ENCODE results near the gene TLE4. TPM values are rescaled to one million over a fixed set of nuclear protein-coding genes. Genes with fewer than 3 reads are reported as not detected.

The TLE4 gene
- polyA plus RNA-seq, 1 of the 3 experiments (the other 2 are of a cell fraction): 40.4 TPM

DNA sequence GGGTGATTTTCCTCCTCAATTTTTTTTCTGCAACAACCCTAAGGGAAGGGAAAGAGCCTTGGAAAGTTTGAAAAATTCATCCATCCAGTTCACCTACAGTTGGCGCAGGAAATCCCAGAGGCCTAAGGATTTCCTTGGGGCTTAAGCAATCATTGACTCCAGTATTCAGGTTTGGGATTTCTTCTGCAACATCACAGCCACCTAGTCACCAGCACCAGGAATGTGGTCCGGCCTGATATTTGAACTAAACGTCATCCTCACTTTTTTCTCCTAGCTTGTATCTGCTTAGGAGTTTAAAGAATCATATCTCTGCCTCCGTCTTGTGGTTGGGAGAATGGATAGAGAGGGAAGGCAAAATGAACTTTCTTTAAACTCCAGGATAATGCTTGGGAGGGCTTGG, 20.2 kb upstream of the TLE4 start:
- Histone ChIP-seq H3K4me3 (ENCODE audit: low read depth in 2 of 2, low read length in 1 of 2) (no peak overlapping the region), H3K9me3 (no peaks in the 10 kb centered on the region), H3K27me3 (ENCODE audit: insufficient read depth) (no peaks in the 10 kb centered on the region), H4K20me1 (ENCODE audit: insufficient read depth) (no peaks in the 10 kb centered on the region), H3K9ac (no peak overlapping the region), H3K4me2 (no peak overlapping the region), H3K9me2 (no peaks in the 10 kb centered on the region), H3K36me3 (replicated peaks in 1 of 2; ENCODE audit: control insufficient read depth in 1 of 2, insufficient read depth in 2 of 2, low read length in 1 of 2) (no peaks in the 10 kb centered on the region), H3F3A (replicated peaks; ENCODE audit: insufficient read depth) (no peaks in the 10 kb centered on the region), H2AFZ (ENCODE audit: low read depth) (no peak overlapping the region), H3K79me2 (ENCODE audit: insufficient read depth) (no peaks in the 10 kb centered on the region), H3K27ac (ENCODE audit: low read depth in 2 of 2, low read length in 1 of 2) (no peak overlapping the region), H3K4me1 (ENCODE audit: control insufficient read depth in 1 of 2, insufficient read depth in 2 of 2, low read depth in 1 of 2, low read length in 1 of 2) (no peaks in the 10 kb centered on the region)
- 59% methylated on average over 4 of the region's 4 CpGs for WGBS (ENCODE audit: low lambda C conversion rate)
- TF ChIP-seq TAF1 (IDR thresholded peaks at IDR 0.05; ENCODE audit: borderline replicate concordance, low read depth, low read length): no peak
- TF ChIP-seq SMC3 (IDR thresholded peaks at IDR 0.05; ENCODE audit: low read depth, low read length): no peak
- CTCF ChIA-PET: interaction anchor here (1.3 kb wide), 1 partner anchor 15 kb away, joined by 6 read pairs; no protein-coding TSS in a partner anchor
- DNase-seq: no peak
- POLR2A ChIA-PET: no interaction called here

DNA sequence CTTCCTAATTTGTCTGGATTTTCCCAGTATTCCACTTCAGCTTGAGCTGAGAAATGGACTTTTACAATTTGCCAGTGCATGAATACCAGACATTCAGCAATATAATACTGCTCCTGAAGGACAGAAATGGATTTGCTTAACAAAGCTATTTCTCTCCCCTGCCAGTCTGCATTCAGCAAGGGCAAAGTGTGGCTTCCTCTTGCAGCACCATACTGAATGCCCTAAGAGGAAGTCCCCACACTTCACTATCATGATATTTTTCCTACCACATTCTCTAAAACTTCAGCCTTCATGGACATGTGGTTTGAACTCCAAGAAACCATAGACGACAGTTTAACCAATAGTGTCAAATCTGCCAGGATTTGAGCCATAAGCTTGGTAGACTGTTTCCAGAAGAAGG, 19.8 kb upstream of the TLE4 start:
- 40% methylated on average over 1 of the region's 1 CpG for WGBS (ENCODE audit: low lambda C conversion rate)
- Histone ChIP-seq H3K4me1 (ENCODE audit: control insufficient read depth in 1 of 2, insufficient read depth in 2 of 2, low read depth in 1 of 2, low read length in 1 of 2) (no peaks in the 10 kb centered on the region), H3K79me2 (ENCODE audit: insufficient read depth) (no peaks in the 10 kb centered on the region), H3F3A (replicated peaks; ENCODE audit: insufficient read depth) (no peaks in the 10 kb centered on the region), H3K9ac (no peak overlapping the region), H3K27ac (ENCODE audit: low read depth in 2 of 2, low read length in 1 of 2) (no peak overlapping the region), H3K4me3 (ENCODE audit: low read depth in 2 of 2, low read length in 1 of 2) (no peak overlapping the region), H4K20me1 (ENCODE audit: insufficient read depth) (no peaks in the 10 kb centered on the region), H2AFZ (ENCODE audit: low read depth) (no peak overlapping the region), H3K9me2 (no peaks in the 10 kb centered on the region), H3K27me3 (ENCODE audit: insufficient read depth) (no peaks in the 10 kb centered on the region), H3K9me3 (no peaks in the 10 kb centered on the region), H3K4me2 (no peak overlapping the region), H3K36me3 (replicated peaks in 1 of 2; ENCODE audit: control insufficient read depth in 1 of 2, insufficient read depth in 2 of 2, low read length in 1 of 2) (no peaks in the 10 kb centered on the region)
- ChIA-PET CTCF (interaction anchor here (1.3 kb wide), 1 partner anchor 15 kb away, joined by 6 read pairs; no protein-coding TSS in a partner anchor), POLR2A (no interaction called here)
- TF ChIP-seq NFIC (IDR thresholded peaks at IDR 0.05; ENCODE audit: borderline replicate concordance): no peak
- no peak for TF ChIP-seq FOXJ3 (CRISPR knock-in tag; IDR thresholded peaks at IDR 0.05)
- no peak for TF ChIP-seq TAF1 (IDR thresholded peaks at IDR 0.05; ENCODE audit: borderline replicate concordance, low read depth, low read length)
- TF ChIP-seq CHD2 (IDR thresholded peaks at IDR 0.05; ENCODE audit: low read length, partially characterized antibody): no peak
- TF ChIP-seq RFX5 (IDR thresholded peaks at IDR 0.05; ENCODE audit: low read length): no peak
- DNase-seq: no peak

DNA sequence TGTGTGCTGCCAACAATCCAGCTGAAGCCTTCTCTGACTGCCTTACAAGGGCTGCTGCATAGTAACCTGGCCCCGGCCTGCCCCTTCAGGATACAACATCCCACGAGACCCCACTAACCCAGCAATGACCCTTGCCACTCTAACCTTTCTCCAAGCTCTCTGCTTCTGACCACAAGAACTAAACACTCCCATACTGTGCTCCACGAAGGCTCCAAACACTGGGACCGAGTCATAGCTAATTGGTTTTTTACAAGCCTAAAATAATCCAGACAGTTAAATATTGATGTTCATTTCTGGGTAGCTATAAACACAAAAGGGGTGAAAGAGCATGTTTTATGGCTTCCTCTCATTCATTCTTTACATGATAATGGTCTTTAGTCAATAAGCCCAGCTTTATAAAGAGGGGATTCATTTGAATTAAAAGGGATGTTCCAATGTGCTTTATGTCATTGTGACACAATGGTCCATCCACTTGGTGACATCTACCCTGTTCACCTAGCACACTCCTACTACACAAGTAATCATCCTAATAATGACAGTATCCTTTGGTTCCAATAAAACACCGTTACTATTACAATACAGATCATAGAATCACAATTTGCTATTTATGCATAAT, 16.2 kb upstream of the TLE4 start:
- 51% methylated on average over 5 of the region's 5 CpGs for WGBS (ENCODE audit: low lambda C conversion rate)
- Histone ChIP-seq H3K27me3 (ENCODE audit: insufficient read depth) (no peaks in the 10 kb centered on the region), H3K9me3 (no peaks in the 10 kb centered on the region), H3K36me3 (replicated peaks in 1 of 2; ENCODE audit: control insufficient read depth in 1 of 2, insufficient read depth in 2 of 2, low read length in 1 of 2) (no peaks in the 10 kb centered on the region), H3K9ac (no peak overlapping the region), H4K20me1 (ENCODE audit: insufficient read depth) (no peaks in the 10 kb centered on the region), H3K4me1 (ENCODE audit: control insufficient read depth in 1 of 2, insufficient read depth in 2 of 2, low read depth in 1 of 2, low read length in 1 of 2) (peaks cover 2 to 8% of the 10 kb centered on the region in 2 experiments; a peak in 2 of 4 replicates), H3K79me2 (ENCODE audit: insufficient read depth) (no peaks in the 10 kb centered on the region), H3K4me2 (no peak overlapping the region), H3K9me2 (no peaks in the 10 kb centered on the region), H3K4me3 (ENCODE audit: low read depth in 2 of 2, low read length in 1 of 2) (no peak overlapping the region), H3K27ac (ENCODE audit: low read depth in 2 of 2, low read length in 1 of 2) (no peak overlapping the region), H3F3A (replicated peaks; ENCODE audit: insufficient read depth) (no peaks in the 10 kb centered on the region), H2AFZ (ENCODE audit: low read depth) (no peak overlapping the region)
- CTCF ChIA-PET: interaction anchor here (1.4 kb wide), 1 partner anchor 13 kb away, joined by 4 read pairs; no protein-coding TSS in a partner anchor
- DNase-seq: no peak
- POLR2A ChIA-PET: no interaction called here
- TF ChIP-seq GATA2 (CRISPR knock-in tag; IDR thresholded peaks at IDR 0.05): no peak
- TF ChIP-seq TAF1 (IDR thresholded peaks at IDR 0.05; ENCODE audit: borderline replicate concordance, low read depth, low read length): no peak
- TF ChIP-seq FOXJ3 (CRISPR knock-in tag; IDR thresholded peaks at IDR 0.05): no peak
- TF ChIP-seq MEF2A (IDR thresholded peaks at IDR 0.05; ENCODE audit: borderline replicate concordance, low read depth): no peak
- TF ChIP-seq TCF12 (IDR thresholded peaks at IDR 0.05): no peak
- TF ChIP-seq, protein P1, sequence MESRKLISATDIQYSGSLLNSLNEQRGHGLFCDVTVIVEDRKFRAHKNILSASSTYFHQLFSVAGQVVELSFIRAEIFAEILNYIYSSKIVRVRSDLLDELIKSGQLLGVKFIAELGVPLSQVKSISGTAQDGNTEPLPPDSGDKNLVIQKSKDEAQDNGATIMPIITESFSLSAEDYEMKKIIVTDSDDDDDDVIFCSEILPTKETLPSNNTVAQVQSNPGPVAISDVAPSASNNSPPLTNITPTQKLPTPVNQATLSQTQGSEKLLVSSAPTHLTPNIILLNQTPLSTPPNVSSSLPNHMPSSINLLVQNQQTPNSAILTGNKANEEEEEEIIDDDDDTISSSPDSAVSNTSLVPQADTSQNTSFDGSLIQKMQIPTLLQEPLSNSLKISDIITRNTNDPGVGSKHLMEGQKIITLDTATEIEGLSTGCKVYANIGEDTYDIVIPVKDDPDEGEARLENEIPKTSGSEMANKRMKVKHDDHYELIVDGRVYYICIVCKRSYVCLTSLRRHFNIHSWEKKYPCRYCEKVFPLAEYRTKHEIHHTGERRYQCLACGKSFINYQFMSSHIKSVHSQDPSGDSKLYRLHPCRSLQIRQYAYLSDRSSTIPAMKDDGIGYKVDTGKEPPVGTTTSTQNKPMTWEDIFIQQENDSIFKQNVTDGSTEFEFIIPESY (IDR thresholded peaks at IDR 0.05; ENCODE audit: borderline replicate concordance, low read depth): no peak
- TF ChIP-seq, protein P2, sequence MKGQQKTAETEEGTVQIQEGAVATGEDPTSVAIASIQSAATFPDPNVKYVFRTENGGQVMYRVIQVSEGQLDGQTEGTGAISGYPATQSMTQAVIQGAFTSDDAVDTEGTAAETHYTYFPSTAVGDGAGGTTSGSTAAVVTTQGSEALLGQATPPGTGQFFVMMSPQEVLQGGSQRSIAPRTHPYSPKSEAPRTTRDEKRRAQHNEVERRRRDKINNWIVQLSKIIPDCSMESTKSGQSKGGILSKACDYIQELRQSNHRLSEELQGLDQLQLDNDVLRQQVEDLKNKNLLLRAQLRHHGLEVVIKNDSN (IDR thresholded peaks at IDR 0.05; ENCODE audit: borderline replicate concordance, low read depth): no peak
- TF ChIP-seq SIN3A (IDR thresholded peaks at IDR 0.05; ENCODE audit: borderline replicate concordance, low read depth, low read length): no peak
- no peak for TF ChIP-seq CHD2 (IDR thresholded peaks at IDR 0.05; ENCODE audit: low read length, partially characterized antibody)
- TF ChIP-seq, protein P3, sequence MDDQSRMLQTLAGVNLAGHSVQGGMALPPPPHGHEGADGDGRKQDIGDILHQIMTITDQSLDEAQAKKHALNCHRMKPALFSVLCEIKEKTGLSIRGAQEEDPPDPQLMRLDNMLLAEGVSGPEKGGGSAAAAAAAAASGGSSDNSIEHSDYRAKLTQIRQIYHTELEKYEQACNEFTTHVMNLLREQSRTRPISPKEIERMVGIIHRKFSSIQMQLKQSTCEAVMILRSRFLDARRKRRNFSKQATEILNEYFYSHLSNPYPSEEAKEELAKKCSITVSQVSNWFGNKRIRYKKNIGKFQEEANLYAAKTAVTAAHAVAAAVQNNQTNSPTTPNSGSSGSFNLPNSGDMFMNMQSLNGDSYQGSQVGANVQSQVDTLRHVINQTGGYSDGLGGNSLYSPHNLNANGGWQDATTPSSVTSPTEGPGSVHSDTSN (IDR thresholded peaks at IDR 0.05): no peak
- no peak for TF ChIP-seq JUND (IDR thresholded peaks at IDR 0.05)
- no peak for TF ChIP-seq ELF1 (IDR thresholded peaks at IDR 0.05)
- no peak for TF ChIP-seq NRF1 (IDR thresholded peaks at IDR 0.05; ENCODE audit: low read depth, low read length)
- no peak for TF ChIP-seq SMC3 (IDR thresholded peaks at IDR 0.05; ENCODE audit: low read depth, low read length)
- TF ChIP-seq FOSL2 (IDR thresholded peaks at IDR 0.05; ENCODE audit: borderline replicate concordance, low read depth): no peak
- TF ChIP-seq RXRA (IDR thresholded peaks at IDR 0.05; ENCODE audit: borderline replicate concordance, low read depth): no peak

All from SK-N-SH (cell line).